Thyroid gland (tissue), 4 donors: Measurements from ENCODE around the gene TRABD2B. TPM values are rescaled to one million over a fixed set of nuclear protein-coding genes. Genes with fewer than 3 reads are reported as not detected.

Source experiments
- DNase-seq, 2 donors: peaks; one replicate each; pipeline ENCODE4 v3.0.0-alpha.2; 2019
- H3K27ac ChIP-seq, 3 donors: fragments of 200-600 bp; sonication (generic); 1 replicate in 2 of 3; 2 replicates in 1 of 3; pipeline ENCODE4 v1.5.1; 2016 to 2019; ENCODE audit warnings: mild to moderate bottlenecking in 1 of 3, moderate library complexity in 1 of 3
- H3K27me3 ChIP-seq: fragments of 200-600 bp; sonication (generic); one replicate; pipeline ENCODE4 v1.5.1; 2019
- H3K36me3 ChIP-seq, 2 donors: fragments of 200-600 bp; sonication (generic); one replicate each; pipeline ENCODE4 v1.5.1; 2016 to 2019
- H3K4me1 ChIP-seq, 2 donors: fragments of 200-600 bp; sonication (generic); one replicate each; pipeline ENCODE4 v1.5.1; 2017 to 2019
- H3K4me3 ChIP-seq, 3 donors: fragments of 200-600 bp; sonication (generic); replicated peaks in 1 of 3; 1 replicate in 2 of 3; 2 replicates in 1 of 3; pipeline ENCODE4 v1.5.1; 2016; ENCODE audit warnings: mild to moderate bottlenecking in 1 of 3
- H3K9me3 ChIP-seq: fragments of 200-600 bp; sonication (generic); one replicate; pipeline ENCODE4 v1.5.1; 2017
- POLR2A ChIP-seq, 2 donors: fragments of 450-650 bp; IDR thresholded peaks; one replicate each; pipeline ENCODE4 v1.6.1; 2017; ENCODE audit warnings: antibody characterized with exemption in 2 of 2, mild to moderate bottlenecking in 2 of 2, moderate library complexity in 1 of 2
- WGBS, 2 donors: methylation state at CpG; one replicate each; pipeline ENCODE4 v1.1.5; 2017; 5-methylcytosine and 5-hydroxymethylcytosine counted together
- intact Hi-C: fragments of 100-400 bp; cut with DNase I; formaldehyde crosslinking; loops from one replicate; pipeline ENCODE4 v1.15.1; 2023
- total RNA-seq, 4 donors: library from RNA; depleted of rRNA; stranded (reverse); fragments of >200 nt; gene quantifications; one replicate each; pipeline ENCODE4 v1.2.3, GENCODE V29; 2016
- TF ChIP-seq, protein P1 (sequence below), 6 experiments: fragments of 200-600 bp in 3 of 6; fragments of 450-650 bp in 3 of 6; sonication (generic) in 3 of 6; IDR thresholded peaks; one replicate each; pipeline ENCODE4 v1.5.1; 2016 to 2019; ENCODE audit warnings: antibody characterized with exemption in 6 of 6, mild to moderate bottlenecking in 2 of 6, inconsistent platforms in 1 of 6, moderate library complexity in 1 of 6

Gene TRABD2B
- total RNA-seq, 4 donors from 2014 or later: 0.34 to 1.1 (median 0.63) TPM

DNA sequence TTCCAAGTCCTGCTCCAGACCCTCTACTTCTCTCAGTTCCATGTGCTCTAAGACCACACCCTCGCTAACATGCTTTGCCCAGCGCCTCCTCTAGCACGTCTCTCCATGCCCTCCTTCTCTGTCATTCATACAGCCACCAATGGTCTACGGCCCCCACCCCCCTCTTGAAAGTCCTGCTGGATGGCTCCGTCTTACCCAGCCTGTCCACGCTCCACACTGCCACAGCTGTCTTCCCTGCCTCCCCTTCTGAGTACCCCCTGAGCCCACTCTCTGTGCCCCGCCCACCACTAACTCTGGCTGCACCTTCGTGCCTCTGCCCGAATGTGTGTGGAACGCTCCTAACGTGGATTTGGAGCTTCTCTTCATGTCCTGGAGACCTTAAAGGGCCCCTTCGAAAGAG lies 244.6 kb downstream of the TRABD2B start:
- Histone ChIP-seq H3K9me3 (no peaks in the 10 kb centered on the region), H3K27me3 (no peaks in the 10 kb centered on the region), H3K36me3 (no peaks in the 10 kb centered on the region), H3K4me1 (peaks cover 10 to 15% of the 10 kb centered on the region in 2 donors), H3K27ac (no peak overlapping the region), H3K4me3 (no peak overlapping the region)
- intact Hi-C loops: no loop called here
- DNase-seq: no peak
- WGBS, 2 donors: 80 to 89% methylated on average over 12 of the region's 12 CpGs
- TF ChIP-seq POLR2A (IDR thresholded peaks at IDR 0.05): no peak
- TF ChIP-seq, protein P1, sequence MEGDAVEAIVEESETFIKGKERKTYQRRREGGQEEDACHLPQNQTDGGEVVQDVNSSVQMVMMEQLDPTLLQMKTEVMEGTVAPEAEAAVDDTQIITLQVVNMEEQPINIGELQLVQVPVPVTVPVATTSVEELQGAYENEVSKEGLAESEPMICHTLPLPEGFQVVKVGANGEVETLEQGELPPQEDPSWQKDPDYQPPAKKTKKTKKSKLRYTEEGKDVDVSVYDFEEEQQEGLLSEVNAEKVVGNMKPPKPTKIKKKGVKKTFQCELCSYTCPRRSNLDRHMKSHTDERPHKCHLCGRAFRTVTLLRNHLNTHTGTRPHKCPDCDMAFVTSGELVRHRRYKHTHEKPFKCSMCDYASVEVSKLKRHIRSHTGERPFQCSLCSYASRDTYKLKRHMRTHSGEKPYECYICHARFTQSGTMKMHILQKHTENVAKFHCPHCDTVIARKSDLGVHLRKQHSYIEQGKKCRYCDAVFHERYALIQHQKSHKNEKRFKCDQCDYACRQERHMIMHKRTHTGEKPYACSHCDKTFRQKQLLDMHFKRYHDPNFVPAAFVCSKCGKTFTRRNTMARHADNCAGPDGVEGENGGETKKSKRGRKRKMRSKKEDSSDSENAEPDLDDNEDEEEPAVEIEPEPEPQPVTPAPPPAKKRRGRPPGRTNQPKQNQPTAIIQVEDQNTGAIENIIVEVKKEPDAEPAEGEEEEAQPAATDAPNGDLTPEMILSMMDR (IDR thresholded peaks at IDR 0.05): no peak

DNA sequence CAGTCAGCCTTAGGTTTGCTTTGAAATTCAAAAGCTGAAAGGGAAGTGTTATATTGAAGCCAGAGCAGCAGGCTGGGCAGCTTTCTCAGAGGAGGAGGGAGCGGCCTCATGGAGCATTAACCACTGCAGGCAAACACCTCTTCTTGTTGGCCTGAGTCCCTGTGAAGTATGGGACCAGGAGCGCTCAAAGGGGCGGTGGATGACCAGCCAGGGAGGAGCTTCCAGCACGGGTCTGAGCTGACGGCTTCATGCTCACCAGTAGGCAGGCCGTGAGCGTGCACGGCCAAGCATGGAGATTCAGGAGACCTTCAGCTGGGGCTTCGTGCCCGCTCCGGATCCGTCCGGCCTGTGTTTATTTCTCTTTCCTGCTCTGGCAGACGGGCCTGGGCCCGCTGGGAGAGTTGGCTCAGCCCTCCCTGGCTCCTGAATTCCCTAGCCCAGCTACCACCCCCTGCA lies 245.2 kb downstream of the TRABD2B start:
- H3K27me3 ChIP-seq: no peaks in the 10 kb centered on the region
- H3K36me3 ChIP-seq: no peaks in the 10 kb centered on the region
- TF ChIP-seq, protein P1 (IDR thresholded peaks at IDR 0.05): no peak
- no peak for TF ChIP-seq POLR2A (IDR thresholded peaks at IDR 0.05)
- no peak overlapping the region for H3K4me3 ChIP-seq
- H3K4me1 ChIP-seq: peaks cover 10 to 15% of the 10 kb centered on the region in 2 donors
- peak; percentile 78 to 82 for DNase-seq
- no peaks in the 10 kb centered on the region for H3K9me3 ChIP-seq
- no peak overlapping the region for H3K27ac ChIP-seq
- 20 to 25% methylated on average over 15 of the region's 15 CpGs for WGBS, 2 donors
- intact Hi-C loops: no loop called here

DNA sequence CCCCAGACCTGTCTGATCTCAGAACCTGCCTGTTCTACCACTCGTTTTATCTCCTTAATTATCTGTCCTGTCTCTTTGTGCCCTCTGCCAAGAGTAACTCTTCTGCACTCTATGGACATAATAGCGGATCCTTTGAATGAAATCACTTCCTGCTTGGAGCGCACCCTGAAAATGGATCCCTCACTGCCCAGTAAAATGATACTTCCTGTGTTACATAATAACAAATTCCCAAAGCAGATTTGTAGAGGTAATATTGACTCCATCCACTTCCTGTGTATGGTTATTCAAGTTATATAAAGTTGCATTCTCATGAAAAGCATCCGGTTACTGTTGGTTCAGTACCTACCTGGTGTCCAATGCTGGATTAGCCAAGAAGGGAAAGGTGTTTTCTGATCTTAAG lies 246.0 kb downstream of the TRABD2B start:
- intact Hi-C loops: no loop called here
- Histone ChIP-seq H3K27me3 (no peaks in the 10 kb centered on the region), H3K4me1 (peaks cover 10 to 15% of the 10 kb centered on the region in 2 donors), H3K9me3 (no peaks in the 10 kb centered on the region), H3K27ac (no peak overlapping the region), H3K36me3 (no peaks in the 10 kb centered on the region), H3K4me3 (no peak overlapping the region)
- TF ChIP-seq, protein P1 (IDR thresholded peaks at IDR 0.05): no peak
- TF ChIP-seq POLR2A (IDR thresholded peaks at IDR 0.05): no peak
- DNase-seq: no peak
- 80 to 82% methylated on average over 4 of the region's 4 CpGs for WGBS, 2 donors

DNA sequence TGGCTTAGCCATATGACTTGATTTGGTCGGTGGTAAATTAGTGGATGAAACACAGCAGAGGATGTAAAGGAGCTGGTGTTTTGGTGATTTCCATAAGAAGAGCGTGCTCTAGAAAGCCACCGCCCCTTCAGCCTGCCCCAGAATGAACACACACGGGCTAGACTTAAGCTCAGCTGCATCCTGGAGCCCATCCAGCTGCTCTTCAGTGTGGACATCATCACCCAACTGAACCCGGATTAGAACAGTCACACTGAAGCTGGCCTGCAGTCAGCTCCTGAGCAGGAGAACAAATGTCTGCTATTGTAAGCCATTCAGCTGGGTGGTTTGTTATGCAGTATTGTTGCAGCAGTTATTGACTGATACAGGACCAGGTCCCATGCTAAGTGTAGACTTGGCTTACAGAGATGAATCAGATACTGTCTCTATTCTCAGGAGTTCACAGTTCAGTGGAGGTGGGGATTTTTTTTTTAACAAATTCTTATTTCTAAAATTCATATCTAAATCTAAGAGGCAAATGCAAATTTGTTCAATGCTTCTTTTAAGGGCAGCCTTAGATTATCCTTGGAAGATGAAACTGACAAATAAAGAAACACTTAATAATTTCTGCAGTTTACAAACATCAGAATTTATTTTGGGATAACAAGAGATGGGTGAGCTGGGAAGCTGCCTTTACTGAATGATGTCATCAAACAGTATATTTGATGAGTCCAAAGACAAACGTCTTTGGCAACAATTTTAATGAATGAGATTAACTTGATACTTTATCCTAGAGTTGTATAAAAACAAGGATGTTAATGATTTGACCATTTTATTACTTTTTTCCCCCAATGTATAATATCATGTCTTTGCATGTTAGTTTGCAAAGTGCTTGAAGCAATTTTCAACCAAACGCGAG lies 251.2 kb downstream of the TRABD2B start:
- Histone ChIP-seq H3K27me3 (no peaks in the 10 kb centered on the region), H3K36me3 (no peaks in the 10 kb centered on the region), H3K4me1 (no peaks in the 10 kb centered on the region), H3K4me3 (no peak overlapping the region), H3K27ac (no peak overlapping the region), H3K9me3 (no peaks in the 10 kb centered on the region)
- TF ChIP-seq, protein P1 (IDR thresholded peaks at IDR 0.05): no peak
- TF ChIP-seq POLR2A (IDR thresholded peaks at IDR 0.05): no peak
- intact Hi-C loops: no loop called here
- WGBS, 2 donors: 66 to 70% methylated on average over 8 of the region's 8 CpGs
- no peak for DNase-seq
